ENCODE results near the gene BRSK1.
"Not testable (repeated sequence)": the region's sequence is repeated elsewhere in the genome, so short reads cannot be mapped to it uniquely, and the experiment has no call there.

BRSK1 gene

DNA sequence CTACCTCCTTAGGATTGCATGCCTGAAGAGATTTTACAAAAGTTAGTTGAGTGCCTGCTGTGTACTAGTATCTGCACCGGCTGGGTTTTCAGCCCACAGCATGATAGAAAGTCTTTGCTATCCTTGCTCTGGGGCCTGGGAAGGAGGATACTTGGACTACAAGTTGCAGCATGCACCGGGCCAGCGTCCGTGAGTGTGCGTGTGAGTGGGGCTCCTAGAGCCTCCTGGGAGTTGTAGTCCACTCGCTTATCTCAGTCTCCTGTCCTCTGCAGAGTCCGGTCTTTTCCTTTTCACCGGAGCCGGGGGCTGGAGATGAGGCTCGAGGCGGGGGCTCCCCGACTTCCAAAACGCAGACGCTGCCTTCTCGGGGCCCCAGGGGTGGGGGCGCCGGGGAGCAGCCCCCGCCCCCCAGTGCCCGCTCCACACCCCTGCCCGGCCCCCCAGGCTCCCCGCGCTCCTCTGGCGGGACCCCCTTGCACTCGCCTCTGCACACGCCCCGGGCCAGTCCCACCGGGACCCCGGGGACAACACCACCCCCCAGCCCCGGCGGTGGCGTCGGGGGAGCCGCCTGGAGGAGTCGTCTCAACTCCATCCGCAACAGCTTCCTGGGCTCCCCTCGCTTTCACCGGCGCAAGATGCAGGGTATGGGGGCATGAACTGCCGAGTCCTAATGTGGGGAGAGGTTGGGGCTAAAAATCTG is 20.6 kb downstream of the BRSK1 start:
- DNase-seq (ENCODE audit: low read depth) = no peak

DNA sequence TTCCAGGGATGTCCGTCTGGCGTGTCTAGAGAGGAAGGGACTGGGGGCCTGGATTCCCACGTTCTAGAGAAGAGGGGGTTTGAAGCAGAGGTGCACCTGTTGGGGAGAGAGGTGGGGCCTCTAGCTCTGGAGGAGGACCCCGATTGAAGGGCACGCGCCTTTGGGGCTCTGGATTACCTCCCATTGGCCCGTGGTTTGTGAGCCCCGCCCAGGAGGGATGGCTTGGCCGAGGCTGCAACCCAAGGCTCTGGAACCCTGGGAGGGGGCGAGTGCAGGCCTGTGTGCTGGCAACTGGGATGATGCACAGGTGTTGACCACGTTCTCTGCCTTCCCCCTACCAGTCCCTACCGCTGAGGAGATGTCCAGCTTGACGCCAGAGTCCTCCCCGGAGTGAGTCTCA is 21.2 kb downstream of the BRSK1 start:
- DNase-seq (ENCODE audit: low read depth) = no peak

- DNase-seq (ENCODE audit: low read depth) = no peak
Observed at GRCh38 chr19:55305491-55305890, 21.7 kb downstream of the BRSK1 start.

GRCh38 chr19:55305983-55306562 is 22.3 kb downstream of the BRSK1 start:
- DNase-seq (ENCODE audit: low read depth) = no peak

GRCh38 chr19:55306712-55307111 is 22.9 kb downstream of the BRSK1 start:
- no peak for DNase-seq (ENCODE audit: low read depth)

GRCh38 chr19:55308281-55308680 is 24.5 kb downstream of the BRSK1 start:
- no peak for DNase-seq (ENCODE audit: low read depth)

GRCh38 chr19:55309448-55309847 is 25.7 kb downstream of the BRSK1 start:
- no peak for DNase-seq (ENCODE audit: low read depth)

- DNase-seq (ENCODE audit: low read depth) = no peak
Observed at GRCh38 chr19:55310498-55310897, 26.7 kb downstream of the BRSK1 start.

DNA sequence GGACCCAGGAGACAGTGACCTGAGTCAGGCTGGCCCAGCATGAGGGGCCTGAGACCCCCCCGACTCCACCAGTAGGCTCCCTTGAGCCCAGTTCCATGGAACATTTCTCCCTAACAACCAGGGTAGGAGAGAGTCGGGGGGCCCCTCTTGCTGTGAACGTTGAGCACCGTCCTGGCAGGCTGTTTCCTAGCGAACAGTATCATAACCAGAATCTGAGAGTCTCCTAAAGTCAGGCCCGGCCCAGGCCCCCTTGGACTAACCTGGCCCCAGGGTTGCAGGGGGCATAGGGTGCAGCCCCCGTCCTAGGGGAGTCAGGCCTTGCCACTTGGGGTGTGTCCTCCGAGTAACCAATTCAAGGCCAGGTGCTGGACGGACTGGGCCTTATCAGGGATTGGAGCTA is 27.6 kb downstream of the BRSK1 start:
- no peak for DNase-seq (ENCODE audit: low read depth)

- DNase-seq (ENCODE audit: low read depth) = no peak
Observed at GRCh38 chr19:55311797-55312196, 28.0 kb downstream of the BRSK1 start.

- DNase-seq (ENCODE audit: low read depth) = no peak
Observed at GRCh38 chr19:55312621-55313512, 29.1 kb downstream of the BRSK1 start.

GRCh38 chr19:55314396-55314795 is 30.6 kb downstream of the BRSK1 start:
- DNase-seq (ENCODE audit: low read depth) = no peak

DNA sequence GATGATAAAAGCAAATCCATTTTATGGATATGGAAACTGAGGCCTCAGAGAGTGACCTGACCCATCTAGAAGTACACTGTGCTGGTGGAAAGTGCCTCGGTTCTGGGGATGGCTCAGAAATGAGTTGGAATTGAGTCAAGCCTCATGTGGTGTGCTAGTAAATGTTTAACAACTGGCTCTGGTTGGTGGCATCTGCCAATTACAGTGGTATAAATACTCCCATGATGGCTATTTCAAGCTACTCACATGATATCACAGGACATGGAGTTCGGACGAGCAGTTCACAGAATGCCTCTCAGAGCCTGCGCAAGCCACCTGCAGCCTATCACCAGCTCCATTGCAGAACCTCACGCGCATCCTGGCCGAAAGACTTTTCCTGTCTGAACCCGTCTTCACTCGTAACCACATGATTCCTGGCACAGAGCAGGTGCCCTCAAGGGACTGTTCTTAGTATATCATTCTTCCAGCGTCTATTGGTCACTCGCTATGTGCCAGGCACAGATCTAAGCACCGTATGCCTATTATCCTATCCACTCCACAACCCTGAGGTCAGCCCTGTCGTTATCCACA is 32.2 kb downstream of the BRSK1 start:
- DNase-seq (ENCODE audit: low read depth) = no peak

DNA sequence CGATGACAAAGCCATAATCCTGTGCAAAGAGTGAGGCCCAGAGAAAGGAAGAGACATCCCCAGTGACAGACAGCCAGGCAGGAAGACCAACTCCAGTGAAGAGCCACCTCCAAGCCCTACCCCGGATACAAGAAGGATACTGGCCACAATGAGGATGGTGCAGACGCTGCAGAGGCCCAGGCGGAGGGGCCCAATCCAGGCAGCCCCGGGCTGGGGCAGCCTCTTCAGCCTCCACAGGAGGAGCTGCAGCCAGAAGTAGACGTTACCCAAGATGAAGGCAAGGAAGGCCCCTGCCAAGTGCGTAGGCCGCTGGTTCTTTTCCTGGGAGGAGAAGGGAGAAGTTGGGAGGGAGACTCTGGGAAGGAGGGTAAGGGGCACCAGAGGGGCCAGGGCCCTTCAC is 32.8 kb downstream of the BRSK1 start:
- DNase-seq (ENCODE audit: low read depth) = no peak

DNA sequence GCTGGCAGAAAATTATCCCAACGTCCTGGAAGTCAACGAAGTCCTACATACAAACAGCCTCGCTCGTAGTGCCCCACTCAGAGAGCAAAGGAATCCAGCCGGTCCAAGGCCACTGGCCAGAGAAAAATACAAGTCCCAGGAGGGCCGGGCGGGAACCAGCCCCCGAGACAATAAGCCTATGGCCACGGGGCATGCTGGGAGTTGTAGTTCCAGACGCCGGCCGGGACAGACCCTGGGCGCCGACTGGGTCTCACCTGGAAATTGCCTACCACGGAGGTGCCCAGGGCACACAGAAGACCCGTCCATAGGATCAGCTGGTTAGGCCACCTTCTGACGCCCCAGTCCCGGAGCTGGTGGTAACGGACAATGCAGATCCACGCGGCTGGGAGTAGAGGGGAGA is 36.0 kb downstream of the BRSK1 start:
- DNase-seq (ENCODE audit: low read depth) = no peak

GRCh38 chr19:55320844-55321419 is 37.1 kb downstream of the BRSK1 start:
- DNase-seq (ENCODE audit: low read depth) = no peak

GRCh38 chr19:55321466-55322137 is 37.8 kb downstream of the BRSK1 start:
- no peak for DNase-seq (ENCODE audit: low read depth)

DNA sequence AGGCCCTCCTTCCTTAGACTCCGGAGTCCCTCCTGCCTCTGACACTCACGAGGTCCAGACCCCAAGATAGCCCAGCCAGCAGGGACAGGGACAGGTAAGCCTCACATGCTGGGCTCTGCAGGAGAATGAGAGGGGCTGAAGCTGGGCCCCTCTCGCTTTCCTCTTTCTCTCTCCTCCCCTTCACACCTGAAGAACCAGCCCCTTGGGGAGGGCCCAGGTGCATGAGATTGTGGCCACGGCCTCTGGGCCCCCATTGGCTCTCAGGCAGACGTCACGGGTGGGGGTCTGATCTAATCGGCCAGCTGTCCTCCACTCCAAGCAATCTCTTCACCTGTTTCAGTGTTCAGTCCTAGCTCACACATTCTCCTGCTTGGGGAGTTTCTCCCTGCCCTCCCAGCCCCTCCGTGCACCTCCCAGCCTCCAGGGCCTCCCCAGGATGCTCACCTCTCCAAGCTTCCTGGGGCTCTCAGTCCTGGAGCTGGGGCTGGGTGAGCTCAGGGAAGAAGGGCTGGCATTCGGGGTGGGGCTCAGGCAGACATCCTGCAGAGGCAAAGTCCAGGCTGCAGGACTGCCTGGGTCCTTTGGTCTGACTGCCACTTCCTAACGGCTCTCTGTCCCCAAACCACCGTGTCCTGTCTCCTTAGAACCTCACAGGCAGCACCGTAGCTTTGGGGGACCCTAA is 38.5 kb downstream of the BRSK1 start:
- no peak for DNase-seq (ENCODE audit: low read depth)

GRCh38 chr19:55324662-55325061 is 40.9 kb downstream of the BRSK1 start:
- DNase-seq (ENCODE audit: low read depth) = no peak

DNA sequence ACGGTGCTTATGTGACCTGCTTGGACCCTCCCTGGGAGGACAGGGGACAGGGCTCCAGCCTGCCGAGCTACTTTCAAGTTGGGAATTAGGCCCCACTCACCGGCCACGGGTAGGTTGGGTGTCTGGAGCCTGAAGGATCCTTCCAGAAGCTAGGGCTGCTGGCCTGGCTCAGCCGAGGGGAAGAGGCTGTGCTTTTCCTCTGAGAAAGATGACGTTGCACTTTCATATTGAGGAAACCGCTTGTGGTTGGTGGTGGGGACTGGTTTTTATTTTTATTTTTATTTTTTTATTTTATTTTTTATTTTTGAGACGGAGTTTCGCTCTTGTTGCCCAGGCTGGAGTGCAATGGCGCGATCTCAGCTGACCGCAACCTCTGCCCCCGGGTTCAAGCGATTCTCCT is 41.4 kb downstream of the BRSK1 start, which contains the start of gene TMEM150B:
Gene TMEM150B, minus strand, starts transcription at position 170 of the 400 bp plus-strand sequence. CDS start 4,305 bp downstream, outside the sequence.
- no peak for DNase-seq (ENCODE audit: low read depth)

- DNase-seq (ENCODE audit: low read depth) = not testable (repeated sequence)
Observed at GRCh38 chr19:55328774-55329318, 45.0 kb downstream of the BRSK1 start.

All from HS-27A (cell line).